ENCODE measurements around the gene SPOP.
"Not testable (repeated sequence)": the region's sequence is repeated elsewhere in the genome, so short reads cannot be mapped to it uniquely, and the experiment has no call there.

The SPOP gene

DNA sequence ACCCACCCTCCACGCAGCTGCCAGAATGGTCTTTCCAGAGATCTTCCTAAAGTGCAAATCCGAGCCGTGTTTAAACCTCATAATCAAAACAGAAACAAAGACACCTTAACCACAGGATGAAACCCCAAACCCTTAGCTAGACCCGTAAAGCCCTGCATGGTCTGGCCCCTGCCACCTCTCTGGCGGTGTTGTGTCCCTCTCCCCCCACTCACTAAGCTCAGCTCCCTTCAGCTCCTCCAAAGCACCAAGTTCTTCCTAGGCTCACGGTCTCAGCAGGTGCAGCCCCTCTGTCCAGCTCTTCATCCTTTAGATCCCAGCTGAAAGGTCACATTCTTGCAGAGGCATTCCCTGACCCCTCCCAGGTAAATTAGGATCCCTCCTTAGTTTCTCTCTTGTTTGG, 106.6 kb downstream of the SPOP start:
- no peak overlapping the region for H3K4me3 ChIP-seq (ENCODE audit: low read length)
- DNase-seq (ENCODE audit: low read depth) = no peak
- TF ChIP-seq, protein P1, sequence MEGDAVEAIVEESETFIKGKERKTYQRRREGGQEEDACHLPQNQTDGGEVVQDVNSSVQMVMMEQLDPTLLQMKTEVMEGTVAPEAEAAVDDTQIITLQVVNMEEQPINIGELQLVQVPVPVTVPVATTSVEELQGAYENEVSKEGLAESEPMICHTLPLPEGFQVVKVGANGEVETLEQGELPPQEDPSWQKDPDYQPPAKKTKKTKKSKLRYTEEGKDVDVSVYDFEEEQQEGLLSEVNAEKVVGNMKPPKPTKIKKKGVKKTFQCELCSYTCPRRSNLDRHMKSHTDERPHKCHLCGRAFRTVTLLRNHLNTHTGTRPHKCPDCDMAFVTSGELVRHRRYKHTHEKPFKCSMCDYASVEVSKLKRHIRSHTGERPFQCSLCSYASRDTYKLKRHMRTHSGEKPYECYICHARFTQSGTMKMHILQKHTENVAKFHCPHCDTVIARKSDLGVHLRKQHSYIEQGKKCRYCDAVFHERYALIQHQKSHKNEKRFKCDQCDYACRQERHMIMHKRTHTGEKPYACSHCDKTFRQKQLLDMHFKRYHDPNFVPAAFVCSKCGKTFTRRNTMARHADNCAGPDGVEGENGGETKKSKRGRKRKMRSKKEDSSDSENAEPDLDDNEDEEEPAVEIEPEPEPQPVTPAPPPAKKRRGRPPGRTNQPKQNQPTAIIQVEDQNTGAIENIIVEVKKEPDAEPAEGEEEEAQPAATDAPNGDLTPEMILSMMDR (conservative IDR thresholded peaks at IDR 0.05; ENCODE audit: low read length) = no peak

DNA sequence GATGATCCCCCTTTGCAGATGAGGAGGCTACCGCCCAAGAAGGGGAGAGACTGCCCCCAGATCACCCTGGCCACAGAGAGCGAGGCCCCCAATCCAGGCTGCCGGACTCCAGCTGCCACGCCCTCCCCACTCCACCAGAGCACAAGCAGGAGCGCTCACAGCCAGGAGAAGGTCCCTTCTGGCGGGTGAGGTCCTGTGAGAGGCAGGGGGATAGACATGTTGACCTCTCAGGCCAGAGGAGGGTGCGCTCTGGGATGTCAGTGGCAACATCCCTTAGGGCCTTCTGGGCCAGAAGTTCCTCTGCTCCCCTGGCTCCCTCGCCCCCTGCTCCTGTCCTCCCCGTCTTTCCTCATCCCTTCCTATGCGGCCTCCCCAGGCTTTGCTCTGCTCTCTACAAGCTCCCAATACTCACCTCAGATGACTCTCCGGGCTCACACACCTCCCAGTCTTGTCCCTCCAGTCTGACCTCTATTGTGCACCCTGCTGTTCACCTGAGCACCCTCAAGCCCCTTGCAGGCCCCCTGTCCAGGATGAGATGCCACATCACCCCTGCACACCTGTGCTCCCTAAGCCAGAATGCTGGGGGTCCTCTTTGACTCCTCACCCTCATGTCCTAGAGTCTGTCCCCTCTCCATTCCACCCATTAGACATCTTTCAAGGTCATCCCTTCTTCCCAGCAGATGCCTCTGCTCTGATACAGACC, 107.2 kb downstream of the SPOP start:
- TF ChIP-seq, protein P1 (conservative IDR thresholded peaks at IDR 0.05; ENCODE audit: low read length) = no peak
- no peak overlapping the region for H3K4me3 ChIP-seq (ENCODE audit: low read length)
- DNase-seq (ENCODE audit: low read depth) = no peak

DNA sequence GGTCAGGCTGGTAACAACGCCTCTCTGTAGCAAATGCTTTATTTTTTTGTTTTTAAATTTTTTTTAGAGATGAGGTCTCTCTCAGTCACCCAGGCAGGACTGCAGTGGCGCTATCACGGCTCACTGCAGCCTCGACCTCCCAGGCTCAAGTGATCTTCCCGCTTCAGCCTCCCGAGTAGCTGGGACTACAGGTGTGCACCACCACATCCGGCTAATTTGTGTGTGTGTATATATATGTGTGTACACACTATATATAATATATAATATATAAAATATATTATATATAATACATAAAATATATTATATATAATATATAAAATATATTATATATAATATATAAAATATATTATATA, 109.2 kb downstream of the SPOP start:
- not testable (repeated sequence) for DNase-seq (ENCODE audit: low read depth); H3K4me3 ChIP-seq (ENCODE audit: low read length)

DNA sequence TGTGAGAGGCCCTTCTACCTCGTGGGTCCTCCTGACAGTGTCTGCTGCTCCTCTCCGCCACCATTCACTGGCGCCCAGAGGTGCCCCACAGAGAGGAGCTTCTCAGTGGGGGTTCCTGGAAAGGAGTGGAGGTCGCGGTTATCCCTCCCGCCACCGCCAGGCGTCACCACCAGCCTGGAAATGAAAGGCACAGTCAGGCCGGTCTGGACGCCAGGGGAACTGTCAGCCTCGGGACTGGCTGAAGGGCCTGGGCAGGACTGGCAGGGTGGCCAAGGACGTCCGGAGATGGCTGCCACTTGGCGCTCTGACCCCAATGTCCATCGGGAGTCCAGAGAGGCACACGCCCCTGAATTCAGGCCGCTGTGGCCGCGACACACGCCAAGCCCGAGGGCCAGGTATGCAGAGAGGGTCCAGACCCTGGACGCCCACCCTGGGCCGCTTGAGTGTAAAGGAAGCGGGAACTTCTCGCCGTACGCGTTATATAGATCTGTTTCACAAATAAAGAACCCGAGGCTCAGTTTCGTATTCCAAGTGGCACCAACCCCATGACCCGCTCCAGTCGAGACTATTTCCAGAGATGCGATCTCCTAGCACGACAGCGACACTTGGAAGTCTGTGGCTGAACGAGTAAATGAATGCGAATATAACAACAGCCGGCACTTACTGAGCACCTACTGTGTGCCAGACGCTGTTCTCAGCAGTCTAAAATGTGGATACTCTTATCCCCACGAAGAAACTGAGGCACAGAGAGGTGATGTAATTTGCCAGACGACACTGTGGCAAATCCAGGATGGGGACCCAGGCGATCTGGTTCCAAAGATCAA, 109.8 kb downstream of the SPOP start:
- TF ChIP-seq, protein P1 (conservative IDR thresholded peaks at IDR 0.05; ENCODE audit: low read length) = peak; percentile 84
- DNase-seq (ENCODE audit: low read depth) = peak; percentile 71
- peak overlapping the region; percentile 56 for H3K4me3 ChIP-seq (ENCODE audit: low read length)

DNA sequence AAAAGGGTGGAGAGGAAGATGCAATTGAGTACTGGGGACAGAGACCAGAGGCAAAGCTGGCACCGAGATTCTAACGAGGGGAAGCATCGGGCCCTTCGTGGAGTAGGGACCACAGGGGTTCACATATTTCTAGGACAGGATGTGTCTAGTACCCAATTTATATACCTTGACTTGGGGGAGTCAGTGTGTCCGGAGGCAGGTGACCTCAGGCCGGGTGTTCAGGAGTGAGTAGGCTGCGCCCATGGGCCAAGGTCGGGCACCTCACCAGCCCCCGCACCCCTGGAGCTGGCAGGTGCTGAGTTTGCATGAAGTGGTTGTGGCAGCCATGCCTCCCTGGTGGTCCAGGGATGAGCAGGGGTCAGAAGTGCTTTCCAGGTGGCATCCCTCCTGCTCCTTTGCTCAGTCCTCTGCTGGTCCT, 110.8 kb downstream of the SPOP start:
- no peak for DNase-seq (ENCODE audit: low read depth)
- TF ChIP-seq, protein P1 (conservative IDR thresholded peaks at IDR 0.05; ENCODE audit: low read length) = no peak
- H3K4me3 ChIP-seq (ENCODE audit: low read length) = no peak overlapping the region

DNA sequence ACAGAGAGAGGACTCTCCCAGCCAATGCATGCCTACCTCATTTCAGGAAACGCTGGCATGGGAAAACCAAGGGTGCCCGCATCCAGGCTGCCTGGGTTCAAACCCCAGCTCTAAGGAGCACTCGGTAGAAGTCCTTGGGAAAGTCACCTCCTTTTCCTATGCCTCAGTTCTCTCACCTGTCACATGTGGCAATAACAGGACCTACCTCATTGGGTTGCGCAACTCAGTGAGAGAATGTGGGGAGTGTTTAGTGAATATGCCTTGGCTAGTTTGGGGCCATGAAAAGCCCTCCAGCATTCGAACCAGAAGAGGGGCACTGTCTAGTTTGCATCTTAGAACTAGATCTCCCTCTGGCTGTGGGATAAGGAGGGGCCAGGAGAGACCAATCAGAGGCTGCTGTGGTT, 111.2 kb downstream of the SPOP start:
- DNase-seq (ENCODE audit: low read depth) = no peak
- H3K4me3 ChIP-seq (ENCODE audit: low read length) = no peak overlapping the region
- TF ChIP-seq, protein P1 (conservative IDR thresholded peaks at IDR 0.05; ENCODE audit: low read length) = no peak

DNA sequence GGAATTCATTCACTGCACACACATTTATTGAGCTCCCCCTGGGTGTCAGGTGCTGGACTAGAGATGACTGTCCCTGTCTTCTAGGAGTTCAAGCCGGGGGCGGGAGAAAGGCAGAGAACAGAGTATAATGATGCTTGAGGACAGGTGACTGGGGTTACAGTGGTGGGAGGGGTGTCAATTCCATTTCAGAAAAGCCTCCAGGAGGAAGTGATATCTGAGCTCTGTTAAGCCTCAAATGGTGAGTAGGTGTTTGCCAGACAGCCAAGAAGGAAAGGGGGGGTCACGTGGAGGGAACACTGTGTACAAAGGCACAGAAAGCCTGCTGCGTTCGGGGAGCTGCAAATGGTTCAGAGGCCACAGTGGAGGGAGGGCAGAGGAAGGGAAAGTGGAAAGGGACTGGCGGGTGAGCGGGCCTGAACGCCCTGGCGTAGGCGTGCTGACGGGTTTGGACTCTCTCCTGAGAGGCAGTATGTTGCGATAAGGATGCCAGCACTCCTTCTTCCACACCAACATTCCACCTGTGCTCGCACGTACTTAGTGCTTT, 111.9 kb downstream of the SPOP start:
- TF ChIP-seq, protein P1 (conservative IDR thresholded peaks at IDR 0.05; ENCODE audit: low read length) = no peak
- no peak overlapping the region for H3K4me3 ChIP-seq (ENCODE audit: low read length)
- DNase-seq (ENCODE audit: low read depth) = no peak

All from AG10803 (cell line).